ENCODE measurements around the gene MAP1LC3A.

The MAP1LC3A gene

DNA sequence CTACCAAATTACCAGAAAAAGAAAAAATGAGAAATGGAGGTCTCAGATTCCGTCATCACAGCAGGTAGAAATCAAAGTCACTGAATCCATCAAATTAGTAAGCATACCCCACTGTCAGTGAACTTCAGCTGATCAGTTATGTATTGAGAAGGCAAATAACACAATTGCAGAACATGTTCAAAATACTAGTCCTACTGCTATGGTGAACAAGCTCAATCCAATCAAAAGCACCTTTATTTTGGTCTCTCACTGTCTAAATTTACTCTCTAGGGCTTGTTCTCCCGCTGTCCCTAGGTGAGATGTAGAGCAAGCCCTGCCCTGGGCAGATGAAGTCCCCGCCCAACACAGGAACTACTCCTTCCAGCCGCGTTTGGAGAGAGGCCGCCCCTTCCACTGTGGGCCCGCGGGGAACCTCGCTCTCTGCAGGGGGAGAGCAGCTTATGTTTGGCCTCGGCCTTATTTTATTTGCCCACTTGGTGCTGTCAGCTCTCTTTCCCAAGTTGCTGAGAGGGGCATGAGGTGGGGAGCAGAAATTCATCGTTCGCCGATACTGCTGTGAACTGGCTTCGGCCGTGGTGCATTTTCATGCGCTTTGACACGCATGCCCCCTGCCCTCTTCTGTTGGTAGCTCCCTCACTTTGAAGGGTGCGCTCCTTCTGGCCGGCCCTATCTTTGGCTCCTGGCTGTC is 14.3 kb upstream of the MAP1LC3A start:
- DNase-seq = peak in 3 of 10 donors; percentile 16 to 67 (median 63)
- intact Hi-C loops (cut with DNase I) = no loop called here

DNA sequence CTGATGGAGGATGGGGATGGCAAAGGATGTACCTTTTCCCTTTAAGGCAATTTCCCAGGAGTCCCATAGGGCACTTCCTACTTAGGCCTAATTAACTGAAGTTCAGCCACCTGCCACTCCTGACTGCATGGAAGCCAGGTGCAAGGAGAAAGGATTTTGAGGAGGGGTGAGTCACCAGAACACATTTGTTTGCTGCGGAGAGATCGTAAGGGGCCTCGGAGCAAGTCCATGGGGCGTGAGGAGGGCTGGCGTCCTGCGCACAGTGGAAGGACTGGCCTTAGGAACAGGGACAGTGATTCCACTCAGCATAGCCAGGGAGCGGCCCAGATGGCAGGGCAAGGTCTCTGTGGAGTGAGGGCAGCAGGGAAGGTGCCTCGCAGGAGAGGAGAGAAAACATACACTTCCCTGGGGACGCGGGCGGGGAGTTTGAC is 11.8 kb upstream of the MAP1LC3A start:
- peak in 3 of 10 donors; percentile 48 to 85 (median 56) for DNase-seq
- intact Hi-C loops (cut with DNase I) = no loop called here

GRCh38 chr20:34547844-34548613 is 10.5 kb upstream of the MAP1LC3A start:
- intact Hi-C loops (cut with DNase I) = no loop called here
- peak in 3 of 10 donors; percentile 51 to 69 (median 62) for DNase-seq

DNA sequence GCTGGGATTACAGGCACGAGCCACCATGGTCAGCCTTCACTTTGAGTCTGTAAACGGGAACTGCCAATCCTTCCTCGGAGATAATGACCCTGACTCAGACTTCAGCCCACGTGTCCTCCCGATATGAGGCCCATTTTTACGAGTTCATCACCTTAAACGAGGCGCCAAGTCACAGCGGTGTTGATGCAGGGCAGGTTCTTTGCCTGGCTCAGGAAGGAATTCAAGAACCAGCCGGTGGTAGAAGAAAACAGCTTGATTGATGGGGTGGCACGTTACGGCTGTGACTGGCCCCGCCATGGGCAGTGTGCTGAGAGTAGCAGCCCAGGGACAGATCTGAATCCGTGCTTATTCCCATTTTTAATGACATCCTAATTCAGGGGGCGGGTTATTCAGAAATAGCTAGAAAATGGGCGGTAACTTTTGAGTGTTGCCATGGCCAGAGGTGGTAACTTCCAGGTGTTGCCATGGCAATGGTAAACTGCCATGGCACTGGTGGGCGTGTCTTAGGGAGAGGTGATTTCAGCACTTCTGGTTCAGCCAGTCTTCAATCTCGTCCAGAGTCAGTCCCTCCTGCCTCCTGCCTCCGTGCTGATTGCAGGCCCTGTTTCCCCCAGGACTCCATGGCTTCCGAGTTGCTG is 9.1 kb upstream of the MAP1LC3A start:
- intact Hi-C loops (cut with DNase I) = no loop called here
- peak in 2 of 10 donors; percentile 16 to 59 for DNase-seq

GRCh38 chr20:34549929-34550305 is 8.6 kb upstream of the MAP1LC3A start:
- DNase-seq = peak in 3 of 10 donors; percentile 33 to 72 (median 39)
- intact Hi-C loops (cut with DNase I) = no loop called here

DNA sequence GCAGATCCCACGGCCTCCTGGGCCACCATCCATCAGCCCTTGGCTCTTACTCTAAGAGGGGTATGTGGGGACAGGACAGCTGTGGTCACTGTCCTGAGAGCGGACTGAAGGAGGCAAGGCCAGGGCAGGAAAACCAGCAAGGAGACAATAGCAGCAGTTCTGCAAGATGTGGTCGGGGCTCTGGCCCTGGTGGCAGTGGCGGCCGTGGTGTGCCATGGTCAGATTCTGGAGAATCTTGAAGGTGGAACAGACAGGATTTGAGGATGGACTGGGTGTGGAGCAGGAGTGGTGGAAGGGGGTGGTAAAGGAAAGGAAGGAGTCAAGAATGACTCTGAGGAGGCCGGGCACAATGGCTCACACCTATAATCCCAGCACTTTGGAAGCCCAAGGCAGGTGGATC is 5.9 kb upstream of the MAP1LC3A start:
- DNase-seq = peak in 2 of 10 donors; percentile 31 to 66
- intact Hi-C loops (cut with DNase I) = no loop called here

DNA sequence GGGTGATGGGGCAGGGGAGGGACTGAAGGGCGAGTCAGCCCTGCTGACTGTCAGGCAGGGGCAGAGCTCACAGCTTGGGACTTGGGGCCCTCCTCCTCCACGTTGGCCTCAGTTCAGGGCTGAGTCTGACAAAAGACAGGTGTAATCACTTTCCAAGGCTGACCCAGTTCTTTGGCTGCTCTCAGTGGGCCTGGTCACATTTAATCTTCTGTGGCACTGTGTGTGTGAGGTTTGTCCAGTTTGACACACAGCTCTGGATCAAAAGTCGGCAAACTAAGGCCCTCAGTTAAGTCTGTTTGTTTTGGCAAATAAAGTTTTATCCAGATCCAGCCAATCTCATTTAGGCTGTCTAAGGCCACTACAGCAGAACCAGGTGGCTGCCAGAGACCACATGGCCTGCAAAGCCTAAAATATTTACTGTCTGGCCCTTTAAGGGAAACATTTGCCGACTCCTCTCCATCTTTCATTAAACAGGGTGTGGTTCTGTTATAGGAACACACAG is 5.1 kb upstream of the MAP1LC3A start:
- peak in 1 of 10 donors; percentile 52 for DNase-seq
- intact Hi-C loops (cut with DNase I) = no loop called here

DNA sequence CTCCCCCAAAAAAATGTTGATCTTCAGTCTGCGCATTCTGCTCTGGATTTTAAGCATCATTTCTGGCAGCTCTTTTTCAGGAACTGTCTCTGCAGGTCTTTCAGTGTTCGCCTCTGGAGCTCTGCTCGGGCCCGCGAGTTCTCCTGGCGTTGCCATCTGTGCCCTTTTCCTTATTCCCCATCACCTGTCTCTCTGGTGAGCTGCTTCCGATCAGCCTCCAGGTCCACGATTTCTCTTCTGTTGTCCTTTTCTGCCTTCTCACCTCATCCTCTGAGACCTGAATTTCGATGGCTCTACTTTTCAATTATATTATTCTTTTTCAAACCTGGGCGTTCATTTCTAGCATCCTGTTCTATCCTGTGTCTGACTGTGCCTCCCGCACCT is 590 bp upstream of the MAP1LC3A start:
- intact Hi-C loops (cut with DNase I) = no loop called here
- DNase-seq = peak in 1 of 10 donors; percentile 69

DNA sequence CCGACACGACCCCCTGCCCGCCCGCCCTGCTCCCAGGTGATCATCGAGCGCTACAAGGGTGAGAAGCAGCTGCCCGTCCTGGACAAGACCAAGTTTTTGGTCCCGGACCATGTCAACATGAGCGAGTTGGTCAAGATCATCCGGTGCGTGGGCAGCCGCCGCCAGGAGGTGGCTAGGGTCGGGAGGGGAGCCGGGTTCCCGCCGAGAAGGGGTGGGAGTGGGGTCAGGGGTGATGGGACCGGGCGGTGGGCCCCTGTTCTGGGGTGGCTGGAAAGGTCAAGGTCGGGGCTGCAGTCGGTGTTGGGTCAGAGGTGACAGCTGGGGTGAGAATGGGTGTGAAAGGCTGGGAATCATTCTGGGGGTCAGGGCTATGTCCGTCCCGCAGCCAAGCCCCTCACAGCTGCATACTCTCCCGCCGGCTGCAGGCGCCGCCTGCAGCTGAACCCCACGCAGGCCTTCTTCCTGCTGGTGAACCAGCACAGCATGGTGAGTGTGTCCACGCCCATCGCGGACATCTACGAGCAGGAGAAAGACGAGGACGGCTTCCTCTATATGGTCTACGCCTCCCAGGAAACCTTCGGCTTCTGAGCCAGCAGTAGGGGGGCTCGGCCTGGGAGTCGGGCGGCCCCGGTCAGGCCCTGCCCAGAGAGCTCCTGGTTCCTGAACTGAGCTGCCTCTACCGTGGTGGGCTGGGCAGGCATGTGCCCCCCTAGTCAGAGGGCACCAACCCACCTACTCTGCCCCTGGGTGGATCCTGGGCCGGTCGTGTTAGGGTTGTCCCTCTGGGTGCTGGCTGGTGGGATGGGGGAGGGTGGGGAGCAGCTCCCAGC is 1.0 kb downstream of the MAP1LC3A start:
- peak in 6 of 10 donors; percentile 26 to 90 (median 55) for DNase-seq
- intact Hi-C loops (cut with DNase I) = no loop called here

GRCh38 chr20:34560141-34560523 is 1.6 kb downstream of the MAP1LC3A start:
- peak in 8 of 10 donors; percentile 24 to 94 (median 68) for DNase-seq
- intact Hi-C loops (cut with DNase I) = no loop called here

DNA sequence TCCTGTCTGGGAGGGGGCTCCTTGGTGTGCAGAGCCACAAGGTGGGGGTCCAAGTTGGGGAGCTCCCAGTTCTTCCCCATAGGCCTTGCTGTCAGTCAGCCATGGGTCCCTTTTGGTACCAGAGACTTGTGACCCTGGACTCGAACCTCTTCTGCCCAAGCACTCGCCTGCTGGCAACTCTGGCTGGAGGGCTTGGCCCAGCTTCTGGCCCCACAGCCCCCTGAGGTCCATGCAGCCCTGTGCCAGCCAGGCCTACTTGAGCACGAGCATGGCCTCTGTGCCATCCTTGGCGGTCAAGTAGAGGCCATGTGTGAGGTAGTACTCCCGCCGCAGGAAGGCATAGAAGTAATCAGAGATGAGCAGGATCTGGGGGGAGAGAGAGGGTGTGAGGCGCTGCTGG is 2.1 kb downstream of the MAP1LC3A start:
- DNase-seq = peak in 1 of 10 donors; percentile 79
- intact Hi-C loops (cut with DNase I) = no loop called here

- intact Hi-C loops (cut with DNase I) = no loop called here
- peak in 1 of 10 donors; percentile 52 for DNase-seq
Observed at GRCh38 chr20:34561661-34562060, 3.1 kb downstream of the MAP1LC3A start.

DNA sequence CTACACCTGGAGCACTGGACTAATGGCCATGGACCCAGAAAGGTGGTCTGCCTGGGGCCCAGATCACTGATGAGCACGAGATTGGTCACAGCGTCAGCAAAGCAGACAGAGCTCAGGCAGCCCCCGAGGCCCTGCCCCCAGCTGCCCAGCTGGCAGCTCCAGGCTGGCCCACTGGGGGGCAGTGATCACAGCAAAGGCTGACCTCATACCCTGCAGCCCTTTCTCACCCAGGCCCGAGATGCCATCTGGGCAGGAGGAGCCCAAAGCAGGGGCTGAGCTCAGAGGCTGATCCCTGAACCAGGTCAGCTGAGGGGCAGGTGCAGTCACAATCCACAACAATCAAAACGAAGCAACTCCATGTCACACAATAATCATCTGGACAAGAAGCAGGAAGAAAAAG is 4.1 kb downstream of the MAP1LC3A start:
- DNase-seq = peak in 4 of 10 donors; percentile 29 to 90 (median 45)

GRCh38 chr20:34564833-34565232 is 6.3 kb downstream of the MAP1LC3A start:
- intact Hi-C loops (cut with DNase I) = no loop called here
- DNase-seq = peak in 1 of 10 donors; percentile 19

More for the DNA sequence above, 4.1 kb downstream of the MAP1LC3A start:
- intact Hi-C loops (cut with DNase I) = no loop called here

DNA sequence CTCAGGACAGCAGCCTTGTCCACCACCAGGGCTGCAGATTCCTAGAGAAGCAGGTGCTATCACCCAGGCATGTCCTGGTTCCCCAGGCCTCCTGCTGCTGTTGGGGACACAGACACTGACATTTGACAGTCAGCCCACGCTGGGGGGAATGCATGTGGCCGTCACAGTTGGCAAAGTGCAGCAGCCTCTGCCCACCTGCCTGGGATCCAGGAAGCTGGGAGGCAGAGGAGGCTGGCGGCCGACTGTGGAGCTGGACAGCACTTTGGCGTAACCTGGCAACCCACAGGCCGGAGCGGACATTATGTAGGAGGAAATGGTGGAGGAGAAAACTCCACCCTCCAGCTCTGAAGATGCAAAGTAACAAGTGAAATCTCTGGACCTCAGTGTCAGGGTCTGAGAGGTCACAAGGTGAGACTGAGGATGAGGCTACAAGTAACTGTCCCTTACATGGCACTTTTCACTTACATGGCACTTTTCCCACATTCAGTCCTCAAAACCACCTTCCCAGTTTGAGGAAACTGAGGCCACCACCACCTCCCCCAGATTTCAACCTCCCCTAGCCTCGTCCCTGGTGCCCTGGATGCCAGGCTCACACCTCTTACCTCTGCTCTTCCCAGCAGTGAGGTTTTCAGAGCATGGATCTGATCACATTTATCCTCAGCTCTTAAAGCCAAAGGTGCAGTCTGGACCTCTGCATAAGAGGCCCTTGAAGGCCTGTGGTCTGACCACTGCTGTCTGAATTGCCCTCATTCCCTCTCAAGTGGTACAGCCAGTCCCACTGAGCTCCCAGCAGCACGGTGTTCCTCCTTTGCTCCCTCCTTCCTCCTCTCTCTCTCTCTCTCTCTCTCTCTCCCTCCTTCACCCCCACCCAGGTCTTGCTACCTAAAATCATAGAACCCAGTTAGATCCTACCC is 8.7 kb downstream of the MAP1LC3A start:
- intact Hi-C loops (cut with DNase I) = no loop called here
- DNase-seq = peak in 1 of 10 donors; percentile 75

DNA sequence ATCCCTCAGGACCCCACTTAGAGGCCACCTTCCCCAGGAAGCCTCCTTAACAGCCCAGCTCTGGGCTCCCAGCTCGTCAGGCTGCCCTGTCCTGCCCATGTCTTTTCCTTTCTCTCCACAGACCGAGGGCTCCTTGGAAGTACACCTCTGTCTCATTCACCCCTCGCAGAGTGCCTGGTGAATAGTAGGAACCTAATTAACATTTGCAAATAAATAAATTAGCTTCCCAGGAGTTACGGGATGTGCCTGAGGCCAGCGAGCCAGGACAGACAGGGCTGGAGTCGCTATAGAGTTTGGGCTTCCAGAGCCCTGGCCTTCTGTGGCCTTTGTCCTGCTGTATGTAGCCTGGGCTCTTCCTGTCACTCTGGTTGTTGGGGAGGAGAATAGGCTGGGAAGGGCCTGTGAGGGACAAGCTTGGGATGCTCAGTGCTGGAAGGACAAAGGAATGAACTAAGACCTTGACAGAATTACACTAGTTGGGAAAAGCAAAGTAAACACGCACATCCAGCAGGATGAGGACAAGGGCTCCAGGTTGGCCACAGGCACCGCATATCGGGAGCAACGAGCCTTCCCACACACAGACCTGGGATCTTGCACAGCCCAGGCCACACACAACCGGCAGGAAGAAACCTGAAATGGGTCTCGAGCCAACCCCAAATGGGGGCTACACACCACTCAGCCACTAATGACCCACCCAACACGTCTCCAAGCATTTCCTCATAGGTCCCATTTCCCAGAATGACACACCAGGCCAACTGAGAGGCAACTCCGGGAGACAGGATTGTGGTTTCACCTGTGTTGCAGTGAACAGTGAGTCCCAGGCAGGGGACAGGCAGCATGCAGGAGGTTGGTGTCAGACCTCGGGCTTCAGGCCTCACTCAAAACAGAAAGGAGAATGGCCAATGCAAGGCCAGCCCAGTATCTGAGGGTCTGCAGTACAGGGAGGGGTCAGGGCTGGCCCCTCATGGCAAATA is 9.7 kb downstream of the MAP1LC3A start:
- DNase-seq = peak in 1 of 10 donors; percentile 65
- intact Hi-C loops (cut with DNase I) = no loop called here

- intact Hi-C loops (cut with DNase I) = no loop called here
- DNase-seq = peak in 1 of 10 donors; percentile 9
Observed at GRCh38 chr20:34569598-34569997, 11.1 kb downstream of the MAP1LC3A start.

- peak in 1 of 10 donors; percentile 50 for DNase-seq
- intact Hi-C loops (cut with DNase I) = no loop called here
Observed at GRCh38 chr20:34570859-34571306, 12.4 kb downstream of the MAP1LC3A start.

All from posterior cingulate gyrus (tissue), 11 donors.